ENCODE results near the gene PRPH. TPM values are rescaled to one million over a fixed set of nuclear protein-coding genes. Genes with fewer than 3 reads are reported as not detected.
A peak's percentile ranks its signal among the peaks of the same experiment; 100 is the strongest.

PRPH gene
- total and polyA plus RNA-seq, 2 of the 13 experiments (the other 11 are each of a cell fraction or from before 2014, with no cell fraction given), result 0.12 TPM; not detected in 1

DNA sequence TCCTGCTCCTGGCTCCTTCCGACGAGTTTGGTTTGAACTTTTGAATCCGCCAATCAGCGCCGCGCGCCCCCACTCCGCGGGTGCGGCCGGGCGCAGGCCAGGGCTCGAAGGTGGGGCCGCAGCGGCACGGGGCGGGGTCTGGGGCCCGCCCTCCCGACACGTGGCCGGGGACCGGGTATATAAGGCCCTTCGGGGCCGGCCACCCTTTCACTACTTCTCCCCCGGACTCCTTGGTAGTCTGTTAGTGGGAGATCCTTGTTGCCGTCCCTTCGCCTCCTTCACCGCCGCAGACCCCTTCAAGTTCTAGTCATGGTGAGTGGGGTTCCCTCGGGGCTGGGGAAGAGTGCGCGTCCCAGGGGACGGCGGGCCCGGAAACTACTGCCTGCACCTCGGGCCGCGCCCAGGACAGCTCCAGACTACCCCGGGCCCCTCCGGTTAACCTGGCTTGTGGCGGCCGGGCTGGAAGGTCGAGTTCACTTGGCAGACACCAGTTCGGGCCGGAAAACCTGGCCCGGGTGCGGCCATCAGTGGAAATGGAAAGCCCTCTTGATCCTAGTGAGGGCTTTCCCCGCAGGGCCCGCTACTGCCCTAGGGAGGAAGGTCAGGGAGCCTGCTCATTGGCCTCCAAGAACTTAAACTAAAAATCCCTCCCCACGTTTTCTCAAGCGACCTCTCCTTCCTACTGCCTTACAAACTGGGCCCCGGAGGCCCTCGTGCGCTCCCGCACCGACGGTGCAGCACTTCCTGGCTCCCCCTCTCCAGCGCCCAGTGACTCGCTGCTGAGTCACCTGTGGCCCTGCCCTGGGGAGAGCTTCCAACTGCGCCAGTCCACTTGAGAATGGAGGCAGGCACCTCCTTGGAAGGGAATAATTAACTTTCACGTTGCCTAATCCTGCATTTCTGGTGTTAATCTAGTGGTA, 29.8 kb upstream of the PRPH start, which contains the start of gene TUBA1C (continued):
- TF ChIP-seq ZNF646 (CRISPR knock-in tag; IDR thresholded peaks at IDR 0.05), result no peak
- TF ChIP-seq JARID2 (CRISPR knock-in tag; IDR thresholded peaks at IDR 0.05; ENCODE audit: insufficient replicate concordance), result no peak
- peak; percentile 44 for TF ChIP-seq ZNF18 (CRISPR knock-in tag; IDR thresholded peaks at IDR 0.05; ENCODE audit: insufficient replicate concordance)
- no peak for TF ChIP-seq SP1 (IDR thresholded peaks at IDR 0.05)
- TF ChIP-seq SP1 (CRISPR knock-in tag; IDR thresholded peaks at IDR 0.05), result peak; percentile 59
- no peak for TF ChIP-seq MTA3 (CRISPR knock-in tag; IDR thresholded peaks at IDR 0.05)
- no peak for TF ChIP-seq ZNF44 (CRISPR knock-in tag; IDR thresholded peaks at IDR 0.05)
- peak; percentile 85 for TF ChIP-seq ZNF749 (CRISPR knock-in tag; IDR thresholded peaks at IDR 0.05; ENCODE audit: borderline replicate concordance)
- peak; percentile 97 for TF ChIP-seq NKX3-1 (CRISPR knock-in tag; IDR thresholded peaks at IDR 0.05)
- TF ChIP-seq NR1H2 (CRISPR knock-in tag; IDR thresholded peaks at IDR 0.05; ENCODE audit: borderline replicate concordance, low read depth), result no peak
- TF ChIP-seq ZNF430 (CRISPR knock-in tag; IDR thresholded peaks at IDR 0.05), result peak; percentile 69; the same call in 1 of the 2 replicates
- TF ChIP-seq HMGXB4 (CRISPR knock-in tag; IDR thresholded peaks at IDR 0.05; ENCODE audit: borderline replicate concordance in 1 of 2, low read depth in 1 of 2), result peak; percentile 49 to 70; a peak in 2 of 4 replicates
- TF ChIP-seq NR3C1 (CRISPR knock-in tag; IDR thresholded peaks at IDR 0.05), result no peak
- TF ChIP-seq KLF11 (CRISPR knock-in tag; IDR thresholded peaks at IDR 0.05), result peak; percentile 57; the same call in 1 of the 2 replicates
- peak; percentile 91; the same call in 1 of the 2 replicates for TF ChIP-seq ZNF766 (CRISPR knock-in tag; IDR thresholded peaks at IDR 0.05; ENCODE audit: borderline replicate concordance)
- TF ChIP-seq NONO (IDR thresholded peaks at IDR 0.05), result no peak
- TF ChIP-seq NONO (CRISPR knock-in tag; conservative IDR thresholded peaks at IDR 0.05), result peak; percentile 37
- TF ChIP-seq NFATC3 (CRISPR knock-in tag; IDR thresholded peaks at IDR 0.05), result no peak
- peak; percentile 53 for TF ChIP-seq ZNF780A (CRISPR knock-in tag; IDR thresholded peaks at IDR 0.05)
- no peak for TF ChIP-seq ZNF660 (CRISPR knock-in tag; IDR thresholded peaks at IDR 0.05; ENCODE audit: borderline replicate concordance, low read depth)

Measured in HepG2 (cell line).